T-helper 1 cell treated with Interleukin-12 subunit alpha and Interleukin-12 subunit beta and Interleukin-4 antibody, amounts not matched to agents 30 ng/mL and 1 ng/mL, for 36 hours (primary cell): Measurements from ENCODE around the gene DERL2. TPM values are rescaled to one million over a fixed set of nuclear protein-coding genes. Genes with fewer than 3 reads are reported as not detected.
"Not testable (repeated sequence)": the region's sequence is repeated elsewhere in the genome, so short reads cannot be mapped to it uniquely, and the experiment has no call there.

Source experiments
- intact Hi-C: fragments of 100-400 bp; cut with micrococcal nuclease; formaldehyde crosslinking; loops from one replicate; pipeline ENCODE4 v1.15.1; 2024
- total RNA-seq: library from RNA; stranded (reverse); gene quantifications from 2 replicates; pipeline ENCODE4 v1.2.3, GENCODE V29; 2022

DERL2 gene
- total RNA-seq, 1 donor from 2014 or later = 98.0 TPM

- intact Hi-C loops = loop anchor here (1.0 to 5.0 kb wide), 7 partner anchors 20 to 1003 kb away; partner anchors contain the start of genes DERL2, MIS12, NUP88 and PIMREG
Measured at GRCh38 chr17:5439446-5439764, 46.6 kb downstream of the DERL2 start.

- intact Hi-C loops = loop anchor here (1.0 to 5.0 kb wide), 7 partner anchors 20 to 1003 kb away; partner anchors contain the start of genes DERL2, MIS12, NUP88 and PIMREG
Measured at GRCh38 chr17:5438716-5439445, 47.1 kb downstream of the DERL2 start, which contains the start of gene C1QBP. TSS of gene C1QBP (minus strand) at chr17:5439155. CDS start at chr17:5439073, 82 bp downstream.

GRCh38 chr17:5437721-5438317, 48.2 kb downstream of the DERL2 start:
- intact Hi-C loops = loop anchor here (2.0 to 5.0 kb wide), 2 partner anchors 241 to 1004 kb away; partner anchors contain the start of gene PIMREG

- intact Hi-C loops = loop anchor here (5.0 kb wide), 1 partner anchor 1006 kb away; the partner anchor contains the start of gene PIMREG
Measured at GRCh38 chr17:5435781-5436315, 50.1 kb downstream of the DERL2 start.

GRCh38 chr17:5434984-5435383, 51.0 kb downstream of the DERL2 start:
- intact Hi-C loops = loop anchor here (5.0 kb wide), 1 partner anchor 1007 kb away; the partner anchor contains the start of gene PIMREG

- intact Hi-C loops = no loop called here
Measured at GRCh38 chr17:5431949-5432556, 53.9 kb downstream of the DERL2 start.

GRCh38 chr17:5431234-5431633, 54.7 kb downstream of the DERL2 start:
- intact Hi-C loops = not testable (repeated sequence)

GRCh38 chr17:5430413-5430999, 55.5 kb downstream of the DERL2 start:
- intact Hi-C loops = no loop called here

GRCh38 chr17:5429191-5429887, 56.6 kb downstream of the DERL2 start:
- intact Hi-C loops = no loop called here

GRCh38 chr17:5425826-5426225, 60.2 kb downstream of the DERL2 start:
- intact Hi-C loops = no loop called here

- intact Hi-C loops = no loop called here
Measured at GRCh38 chr17:5424909-5425308, 61.1 kb downstream of the DERL2 start.

GRCh38 chr17:5422505-5422904, 63.5 kb downstream of the DERL2 start:
- intact Hi-C loops = no loop called here

Other genes with a start within 250 kb of the DERL2 start
- 38.9 and 39.1 TPM in 2 replicates for gene RABEP1, start 203.9 kb downstream of the DERL2 start, total RNA-seq
- 77.5 and 84.6 TPM in 2 replicates for gene NUP88, start 66.5 kb downstream of the DERL2 start, total RNA-seq
- 52.2 and 54.1 TPM in 2 replicates for gene RPAIN, start 66.0 kb downstream of the DERL2 start, total RNA-seq
- gene C1QBP, start 47.0 kb downstream of the DERL2 start, total RNA-seq = 156 and 164 TPM in 2 replicates
- gene DHX33, start 17.2 kb downstream of the DERL2 start, total RNA-seq = 21.2 and 21.6 TPM in 2 replicates
- 35.6 and 37.4 TPM in 2 replicates for gene MIS12, start 388 bp upstream of the DERL2 start, total RNA-seq
- gene NLRP1, start 98.3 kb upstream of the DERL2 start, total RNA-seq = 67.9 and 69.0 TPM in 2 replicates